Activated gamma-delta T cell treated with Interleukin-2 at 50 U/mL for 16 hours (primary cell): Measurements from ENCODE around the gene DDN.

Experiments
- DNase-seq: peaks from one replicate; pipeline ENCODE4 v3.0.0-alpha.2; 2020

DDN gene

DNA sequence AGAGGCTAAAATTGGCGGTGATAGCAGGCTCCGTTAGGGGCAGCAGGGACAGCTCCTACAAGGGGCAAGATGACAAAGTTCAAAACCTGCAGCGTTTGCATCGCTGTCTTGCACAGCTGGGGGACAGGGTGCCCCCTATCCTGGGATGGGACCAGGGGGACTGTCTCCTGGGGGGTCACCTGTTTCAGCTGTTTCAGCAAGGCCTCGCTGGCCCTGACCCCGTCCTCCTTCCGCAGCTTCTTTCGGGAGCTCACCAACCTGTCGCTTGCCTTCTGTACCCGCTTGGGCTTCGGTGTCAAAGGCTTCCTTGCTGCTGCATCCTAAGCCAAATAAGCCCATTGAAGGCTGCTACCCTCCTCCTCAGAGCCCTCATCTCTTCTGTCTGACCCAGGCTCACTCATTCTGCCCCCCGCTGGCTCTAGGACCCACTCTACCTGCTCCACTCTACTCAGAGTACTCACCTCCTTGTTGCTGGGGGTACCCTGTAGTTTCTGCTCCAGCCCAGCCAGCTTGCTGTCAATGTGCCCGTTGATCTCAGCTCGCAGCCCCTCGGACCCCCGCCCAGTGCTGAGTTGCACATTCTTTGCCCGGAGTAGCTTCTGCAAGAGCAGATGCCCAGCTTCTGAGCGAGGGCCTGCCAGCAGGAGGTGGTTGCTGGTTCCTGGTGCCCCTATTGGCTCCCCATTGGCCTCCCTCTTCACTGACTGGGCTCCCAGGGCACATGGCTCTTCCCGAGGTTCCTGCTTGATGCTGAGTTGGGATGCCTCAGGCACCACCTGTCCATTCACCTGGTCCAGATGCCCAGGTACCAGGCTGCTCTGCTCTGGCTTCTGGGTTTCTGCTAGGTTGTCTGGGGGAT is 31.8 kb upstream of the DDN start:
- no peak for DNase-seq

DNA sequence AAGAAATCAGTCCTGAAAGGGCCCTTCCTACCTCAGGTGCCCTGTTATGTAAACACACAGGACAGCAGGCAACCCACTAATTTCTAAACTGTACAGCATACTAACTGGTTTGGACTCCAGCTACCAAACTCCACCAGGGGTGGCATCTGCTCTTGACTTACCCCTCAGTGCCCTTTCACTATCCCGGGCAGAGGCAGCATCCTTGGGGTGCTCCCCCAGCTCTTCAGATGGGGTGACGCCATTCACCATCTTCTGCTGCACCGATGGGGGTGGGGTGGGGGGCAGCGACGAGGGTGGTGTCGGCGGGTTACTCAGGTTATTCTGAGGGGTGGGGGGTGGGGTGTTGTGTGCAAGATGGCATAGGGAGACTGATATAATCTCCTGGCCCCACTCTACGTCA is 30.9 kb upstream of the DDN start:
- no peak for DNase-seq

GRCh38 chr12:49028666-49029275 is 29.6 kb upstream of the DDN start:
- no peak for DNase-seq

DNA sequence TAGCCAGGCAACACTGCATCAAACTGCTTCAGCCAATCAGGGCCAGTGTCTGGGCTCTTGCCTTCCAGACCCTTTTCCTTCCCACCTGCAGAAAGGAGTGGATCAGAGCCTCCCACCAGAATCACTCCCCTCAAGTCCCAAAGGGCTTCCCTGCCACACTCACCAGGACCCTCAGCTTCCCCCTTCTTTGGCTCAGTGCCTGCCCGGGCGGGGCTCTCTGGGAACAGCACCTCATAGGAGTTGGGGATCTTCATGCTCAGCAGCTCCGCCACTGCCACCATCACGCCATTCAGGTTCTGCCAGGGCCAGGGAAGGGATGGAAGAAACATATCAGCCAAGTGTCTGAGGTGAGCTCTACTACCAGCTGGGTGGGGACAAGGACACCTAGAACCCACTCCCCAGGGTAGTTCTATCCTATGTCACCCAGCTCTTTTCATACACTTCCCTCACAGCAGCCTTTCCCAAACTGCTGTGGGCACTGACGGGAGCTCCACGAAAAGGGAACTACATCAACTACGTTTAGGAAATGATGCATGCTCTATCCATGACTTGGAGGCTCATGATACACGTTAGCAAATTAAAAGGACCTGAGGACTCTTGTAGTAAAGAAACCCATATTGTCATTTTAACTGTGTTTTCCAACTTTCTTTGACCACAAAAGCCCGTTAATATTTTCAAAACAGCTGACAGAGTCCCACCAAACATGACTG is 28.8 kb upstream of the DDN start:
- DNase-seq, result no peak

DNA sequence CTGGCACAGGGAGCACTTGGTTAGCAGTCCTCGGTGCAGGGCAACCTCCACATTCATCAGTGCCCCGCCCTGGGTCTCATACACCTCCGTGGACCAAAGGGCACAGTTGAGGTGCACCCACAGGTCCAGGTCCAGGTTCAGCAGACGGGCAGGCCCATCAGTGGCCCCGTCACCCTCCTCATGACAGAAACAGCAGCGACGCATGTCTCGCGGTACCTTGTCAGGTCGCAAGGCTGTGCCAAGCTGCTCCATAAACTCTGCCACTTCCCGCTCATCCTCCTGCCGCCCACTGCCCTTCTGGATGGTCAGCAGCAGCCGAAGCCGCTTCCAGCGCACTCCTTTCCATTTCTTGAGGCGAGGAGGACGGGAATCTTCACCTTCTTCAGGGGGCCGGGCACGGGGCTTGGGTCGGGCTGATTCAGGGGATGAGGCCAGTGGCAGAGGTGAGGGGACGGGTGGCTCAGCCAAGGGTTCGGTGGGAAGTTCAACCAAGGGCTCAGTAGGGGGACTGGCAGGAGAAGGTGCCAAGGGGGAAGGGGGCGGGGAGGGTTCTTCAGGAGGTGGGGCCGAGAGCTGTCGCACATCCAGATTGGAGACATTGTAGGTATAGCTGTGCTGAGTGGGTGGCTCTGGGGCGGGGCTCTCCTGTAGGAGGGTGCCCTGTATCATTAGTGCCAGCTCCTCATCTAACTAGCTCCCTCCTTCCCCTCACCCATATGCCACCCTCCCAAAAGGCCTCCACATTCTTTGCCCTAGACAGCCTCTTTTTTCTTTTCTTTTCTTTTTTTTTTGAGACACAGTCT is 27.7 kb upstream of the DDN start:
- DNase-seq, result no peak

DNA sequence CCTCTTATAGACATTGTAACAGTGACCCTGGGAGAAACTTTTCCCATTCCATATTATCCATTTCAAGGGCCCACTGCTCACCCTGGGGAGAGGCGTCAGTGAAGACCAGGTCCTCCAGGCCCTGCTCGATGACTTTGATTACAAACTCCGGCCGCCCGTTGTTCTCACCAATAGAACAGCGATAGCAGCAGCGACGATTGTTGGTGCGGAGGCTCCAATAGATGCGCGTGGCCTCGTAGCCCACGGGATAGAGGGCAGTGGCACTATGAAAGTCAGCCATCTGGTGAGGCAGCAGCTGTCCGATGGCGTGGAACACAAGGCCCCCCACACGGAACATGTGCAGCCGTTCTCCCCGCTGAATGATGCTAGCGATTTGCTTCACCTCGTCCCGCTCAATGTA is 26.9 kb upstream of the DDN start:
- no peak for DNase-seq

GRCh38 chr12:49025463-49025862 is 26.3 kb upstream of the DDN start:
- DNase-seq, result no peak

DNA sequence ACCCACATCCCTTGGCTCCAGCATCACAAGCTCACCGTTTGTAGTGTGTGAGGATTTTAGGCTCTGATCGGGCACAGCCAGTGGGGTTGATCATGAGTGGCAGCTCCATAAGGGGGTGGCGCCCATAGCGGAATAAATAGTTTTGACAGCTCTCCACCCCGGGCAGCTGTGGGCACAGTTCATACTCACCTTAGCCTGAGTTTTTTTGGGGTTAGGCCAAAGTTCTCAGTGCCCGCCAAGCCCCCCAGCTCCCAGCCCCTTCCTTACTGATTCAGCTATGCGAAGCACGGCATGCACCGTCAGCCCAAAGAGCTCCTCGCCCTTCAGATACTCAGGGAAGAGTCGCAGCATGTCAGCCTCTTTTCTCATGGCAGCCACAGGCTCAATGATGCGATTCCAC is 25.4 kb upstream of the DDN start:
- no peak for DNase-seq

- no peak for DNase-seq
These were observed 24.6 kb upstream of the DDN start for GRCh38 chr12:49023812-49024211.

DNA sequence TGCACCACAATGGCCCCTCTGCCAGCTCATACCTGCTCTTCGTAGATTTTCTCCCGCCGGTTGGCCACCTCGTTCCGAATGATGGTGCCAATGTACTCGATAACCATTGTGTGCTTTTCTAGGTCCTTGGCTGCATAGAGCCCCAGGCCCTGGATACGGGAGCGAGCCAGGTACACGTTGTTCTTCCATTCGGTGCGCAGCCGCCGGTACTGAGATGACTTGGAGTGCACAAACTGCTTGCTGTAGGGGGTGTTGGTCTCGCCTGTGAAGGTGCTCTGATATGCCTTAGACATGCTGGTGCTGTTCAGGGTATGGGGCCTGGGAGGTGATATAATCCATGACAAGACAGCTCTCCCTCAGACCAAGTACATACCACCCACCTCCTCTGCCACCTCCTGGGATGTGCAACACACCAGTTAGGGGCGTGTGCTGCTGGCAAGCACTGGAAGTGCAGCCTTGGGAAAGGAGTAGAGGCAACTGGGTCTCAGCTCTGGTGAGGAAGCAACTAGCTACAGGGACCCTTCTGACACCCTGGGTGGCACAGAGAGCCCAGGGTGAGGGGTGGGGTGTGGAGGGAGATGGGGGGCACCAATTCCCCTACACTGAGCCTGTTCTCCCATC is 23.5 kb upstream of the DDN start:
- no peak for DNase-seq

DNA sequence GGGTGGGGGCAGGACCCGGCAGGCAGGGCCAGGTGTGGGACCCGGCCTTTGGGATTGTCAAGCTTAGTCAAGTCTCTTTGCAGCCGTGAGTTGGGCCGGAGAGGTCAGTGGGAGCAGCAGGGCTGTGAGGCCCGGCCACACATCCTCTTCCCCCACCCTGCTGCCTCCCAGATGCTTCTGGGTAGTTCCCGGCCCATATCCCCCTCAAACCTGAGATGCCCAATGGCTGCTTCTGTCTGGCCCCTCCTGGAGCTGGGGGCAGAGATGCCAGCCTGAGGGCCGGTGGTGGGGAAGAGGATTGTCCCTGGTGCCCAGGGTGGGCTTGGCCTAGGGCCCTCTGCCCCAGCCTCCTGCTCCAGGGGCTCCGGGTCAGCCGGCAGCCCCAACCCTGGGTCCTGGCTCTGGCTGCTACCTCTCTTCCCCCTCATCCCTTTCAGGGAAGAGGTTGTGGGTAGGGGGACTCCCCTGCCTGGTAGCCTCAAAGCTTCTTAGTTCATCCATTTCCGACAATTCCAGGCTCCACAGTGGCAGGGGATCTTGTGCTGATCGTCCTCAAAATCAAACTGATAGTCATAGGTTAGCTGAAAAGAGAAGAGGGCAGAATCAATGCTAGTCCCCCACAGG is 22.2 kb upstream of the DDN start:
- no peak for DNase-seq

DNA sequence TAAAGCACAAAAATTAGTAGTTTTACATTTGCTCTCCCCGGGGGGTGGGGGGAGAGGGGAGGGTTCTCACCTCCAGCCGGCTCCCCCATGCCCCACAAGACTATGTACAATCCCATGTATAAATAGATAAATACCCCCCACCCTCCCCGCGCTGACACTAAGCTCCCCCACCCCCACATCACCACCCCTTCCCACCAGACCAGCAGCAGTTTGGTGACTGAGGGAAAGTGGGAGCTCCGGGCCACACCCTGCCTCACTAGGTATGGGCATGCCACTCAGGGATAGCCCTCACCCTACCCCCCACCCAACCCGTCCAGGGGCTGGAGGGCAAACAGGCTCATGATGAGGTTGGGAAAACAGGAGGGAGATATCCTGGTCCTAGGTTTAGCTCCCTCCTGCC is 21.3 kb upstream of the DDN start:
- DNase-seq, result no peak

- DNase-seq, result peak; percentile 34
These were observed 20.5 kb upstream of the DDN start for GRCh38 chr12:49019443-49020324.

GRCh38 chr12:49019120-49019430 is 19.9 kb upstream of the DDN start:
- DNase-seq, result no peak

GRCh38 chr12:49018261-49019119 is 19.3 kb upstream of the DDN start, which contains the start of gene PRKAG1:
TSS of gene PRKAG1 (minus strand) at chr12:49018776. CDS start at chr12:49018740, 36 bp downstream.
- peak; percentile 96 for DNase-seq

DNA sequence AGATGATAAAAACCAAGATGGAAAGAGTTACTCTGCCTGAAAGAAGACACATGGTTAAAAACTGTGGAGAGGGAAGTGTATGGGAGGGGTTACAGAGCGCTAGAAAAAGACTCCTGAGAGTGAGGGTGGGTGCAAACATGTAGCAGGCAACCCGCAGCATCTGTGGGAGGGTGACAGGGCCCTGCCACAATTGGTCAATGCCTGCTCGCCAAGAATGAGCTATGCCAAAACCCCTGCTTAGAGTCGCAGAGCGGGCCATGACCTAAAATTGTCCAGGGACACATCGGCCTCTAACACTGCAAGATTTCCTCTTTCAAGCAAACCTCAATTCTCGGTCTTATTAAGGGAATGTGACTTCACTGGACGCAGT is 18.7 kb upstream of the DDN start:
- DNase-seq, result no peak

- no peak for DNase-seq
These were observed 16.0 kb upstream of the DDN start for GRCh38 chr12:49015196-49015595.

- DNase-seq, result no peak
These were observed 15.4 kb upstream of the DDN start for GRCh38 chr12:49014547-49014946.

DNA sequence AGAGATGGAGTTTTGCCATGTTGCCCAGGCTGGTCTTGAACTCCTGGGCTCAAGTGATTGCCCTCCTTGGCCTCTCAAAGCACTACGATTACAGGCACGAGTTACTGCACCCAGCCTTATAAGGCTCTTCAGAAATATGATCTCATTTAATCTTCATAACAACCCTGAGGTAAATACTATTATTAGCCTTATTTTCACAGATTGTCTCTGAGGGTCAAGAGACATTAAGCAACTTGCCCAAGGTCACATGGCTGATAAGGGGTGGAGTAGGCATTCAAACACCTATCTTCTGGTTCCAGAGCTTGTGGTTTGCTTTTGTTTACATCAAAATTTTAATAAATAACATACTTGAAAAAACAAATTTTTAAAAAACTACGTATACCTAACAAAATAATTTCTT is 14.3 kb upstream of the DDN start:
- no peak for DNase-seq

- no peak for DNase-seq
These were observed 13.6 kb upstream of the DDN start for GRCh38 chr12:49012739-49013138.
